ENCODE results near the gene MAP4K1.
A peak's percentile ranks its signal among the peaks of the same experiment; 100 is the strongest.

MAP4K1 gene

DNA sequence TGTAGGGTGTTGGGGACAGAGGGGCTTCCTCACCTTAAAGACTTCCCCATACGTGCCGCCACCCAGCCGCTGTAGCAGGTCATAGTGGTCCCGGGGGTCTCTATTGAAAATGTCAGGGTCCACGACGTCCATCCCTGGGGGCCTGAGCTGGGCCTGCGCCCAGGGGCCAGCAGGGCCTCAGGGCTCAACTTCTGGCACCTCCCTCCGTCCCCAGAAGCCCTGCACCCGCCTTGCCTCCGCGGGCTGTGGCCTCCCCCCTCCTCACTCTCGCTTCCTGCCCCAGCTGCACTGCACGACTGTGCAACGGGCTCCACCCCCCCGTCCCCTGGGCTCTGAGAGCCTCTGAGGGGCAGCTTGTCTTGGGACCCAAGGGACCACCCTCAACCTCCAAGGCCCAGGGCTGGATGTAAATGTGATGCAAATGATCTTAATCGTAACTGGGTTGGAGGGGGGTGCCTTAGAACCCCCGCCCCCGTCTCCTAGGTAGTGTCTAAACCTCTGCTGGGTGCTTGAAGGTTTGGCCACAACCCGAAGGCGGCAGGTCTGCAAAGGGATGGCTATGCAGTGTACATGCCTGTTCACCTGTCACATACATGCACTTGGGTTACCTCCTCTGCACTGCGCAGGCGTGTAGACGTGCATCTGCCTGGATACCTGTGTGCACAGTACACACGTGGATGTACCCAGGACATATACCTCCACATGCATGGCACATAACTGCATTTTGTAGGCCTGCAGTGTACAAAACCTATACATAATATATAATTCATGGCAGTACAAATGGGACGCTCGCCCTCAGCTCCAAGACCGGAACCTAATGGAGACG lies at the start of gene MAP4K1:
TSS of gene MAP4K1 (minus strand) at position 190 of the 826 bp plus-strand sequence. CDS start at position 132, 58 bp downstream.
- peak; percentile 61 for DNase-seq (ENCODE audit: low read depth)

DNA sequence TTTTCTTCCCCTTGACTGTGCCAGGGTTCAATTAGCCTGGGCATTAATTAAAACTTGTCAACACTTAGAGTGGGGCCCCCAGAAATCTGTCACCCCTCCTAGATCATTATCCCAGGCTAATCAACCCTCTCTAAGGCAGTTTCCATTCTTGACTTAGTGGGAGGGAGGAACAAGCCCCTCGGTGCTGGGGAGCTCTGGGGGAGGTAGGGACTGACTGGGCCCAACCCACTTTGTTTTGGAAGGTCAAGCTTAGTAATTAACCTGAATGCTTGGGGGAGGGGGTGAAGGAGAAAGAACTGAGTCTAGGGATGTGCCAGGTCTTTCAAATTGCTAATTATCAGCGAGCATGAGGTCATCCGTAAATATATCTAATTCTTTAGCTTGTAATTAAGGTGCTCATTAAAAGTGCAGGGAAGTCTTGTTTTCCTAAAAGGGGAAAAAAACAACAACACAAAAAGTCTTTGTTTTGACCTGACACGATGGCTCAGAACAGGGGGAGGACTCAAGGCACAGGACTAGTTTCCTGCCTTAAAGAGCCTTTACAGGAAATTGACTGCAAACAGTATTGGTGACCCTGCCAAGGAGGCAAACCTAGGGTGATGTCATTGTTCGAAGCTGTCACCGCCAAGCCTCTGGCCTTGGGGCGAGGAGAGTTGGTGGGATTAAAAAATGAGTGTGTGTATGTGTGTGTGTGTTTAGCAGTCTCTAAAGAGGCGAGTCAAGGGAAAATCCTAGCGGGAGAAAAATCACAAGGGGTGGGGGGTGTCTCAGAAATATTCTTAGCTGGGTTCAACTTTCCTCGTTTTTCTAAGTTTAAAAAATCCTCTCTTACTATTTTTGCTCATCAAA lies 49.1 kb upstream of the MAP4K1 start:
- DNase-seq (ENCODE audit: low read depth) = no peak

DNA sequence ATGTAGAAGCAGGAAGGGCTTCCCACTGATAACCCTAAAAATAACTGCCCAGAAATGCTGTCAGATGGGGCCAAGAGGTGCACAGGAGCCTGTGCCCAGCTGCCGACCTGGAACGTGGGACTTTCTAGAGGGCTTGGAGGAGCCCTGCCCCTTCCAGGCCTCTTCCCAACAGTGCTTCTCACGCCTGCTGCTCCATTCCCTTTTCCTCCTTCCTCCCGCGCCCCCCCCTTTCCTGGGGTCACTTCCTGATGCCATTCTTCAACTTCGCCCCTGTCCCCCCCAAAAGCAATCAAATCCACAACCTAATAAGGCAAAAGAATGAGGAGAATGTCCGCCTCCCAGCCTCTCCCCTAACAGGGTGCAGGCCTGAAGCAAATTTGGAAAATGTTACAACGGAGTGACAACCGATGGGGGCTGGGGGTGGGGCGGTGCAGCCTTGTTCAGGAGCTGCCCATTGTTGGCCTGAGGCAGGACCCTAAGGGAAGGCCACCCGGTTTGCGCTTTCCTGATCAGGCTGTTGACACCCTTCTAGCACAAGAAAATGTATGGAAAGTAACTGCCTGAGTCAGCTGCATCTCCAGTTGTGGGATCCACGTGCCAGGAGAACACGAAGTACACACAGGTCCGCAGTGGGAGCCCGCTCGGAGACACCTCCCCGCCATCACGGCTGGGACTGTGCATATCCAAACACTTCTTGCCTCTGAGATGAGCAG lies 48.4 kb upstream of the MAP4K1 start:
- no peak for DNase-seq (ENCODE audit: low read depth)

DNA sequence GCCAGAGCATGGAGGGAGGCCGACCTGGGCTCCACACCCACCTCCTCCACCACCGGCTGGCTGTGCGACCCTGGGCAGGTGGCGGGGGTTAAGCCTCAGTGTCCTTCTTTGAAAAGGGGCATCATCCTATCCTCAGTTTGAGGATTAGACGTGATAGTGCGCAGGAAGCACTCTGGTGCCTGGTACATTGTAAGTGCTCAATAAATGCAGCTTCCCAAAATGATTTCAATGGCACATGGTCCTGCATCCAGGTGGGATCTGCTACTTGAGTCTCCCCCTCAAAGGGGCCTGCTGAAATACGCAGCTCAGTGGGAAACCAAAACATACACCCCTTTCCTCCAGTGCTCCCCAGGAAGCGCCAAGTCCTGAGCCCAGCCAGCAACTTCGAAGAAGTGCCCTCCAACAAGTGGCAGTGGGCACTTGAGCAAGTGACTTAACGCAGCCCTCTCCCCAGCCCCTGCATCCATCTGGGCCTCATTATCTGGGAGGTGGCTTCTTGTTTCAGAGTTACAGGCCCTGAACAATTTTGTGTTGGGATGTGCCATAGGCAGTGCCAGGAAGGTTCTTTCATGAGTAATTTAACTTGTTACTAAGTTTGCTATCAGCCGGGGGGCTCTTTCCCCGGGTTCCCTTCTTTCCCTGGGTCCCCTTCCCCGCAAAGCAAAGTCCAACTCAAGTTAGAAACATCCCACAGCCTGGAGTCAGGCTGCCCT lies 47.6 kb upstream of the MAP4K1 start:
- DNase-seq (ENCODE audit: low read depth) = no peak

DNA sequence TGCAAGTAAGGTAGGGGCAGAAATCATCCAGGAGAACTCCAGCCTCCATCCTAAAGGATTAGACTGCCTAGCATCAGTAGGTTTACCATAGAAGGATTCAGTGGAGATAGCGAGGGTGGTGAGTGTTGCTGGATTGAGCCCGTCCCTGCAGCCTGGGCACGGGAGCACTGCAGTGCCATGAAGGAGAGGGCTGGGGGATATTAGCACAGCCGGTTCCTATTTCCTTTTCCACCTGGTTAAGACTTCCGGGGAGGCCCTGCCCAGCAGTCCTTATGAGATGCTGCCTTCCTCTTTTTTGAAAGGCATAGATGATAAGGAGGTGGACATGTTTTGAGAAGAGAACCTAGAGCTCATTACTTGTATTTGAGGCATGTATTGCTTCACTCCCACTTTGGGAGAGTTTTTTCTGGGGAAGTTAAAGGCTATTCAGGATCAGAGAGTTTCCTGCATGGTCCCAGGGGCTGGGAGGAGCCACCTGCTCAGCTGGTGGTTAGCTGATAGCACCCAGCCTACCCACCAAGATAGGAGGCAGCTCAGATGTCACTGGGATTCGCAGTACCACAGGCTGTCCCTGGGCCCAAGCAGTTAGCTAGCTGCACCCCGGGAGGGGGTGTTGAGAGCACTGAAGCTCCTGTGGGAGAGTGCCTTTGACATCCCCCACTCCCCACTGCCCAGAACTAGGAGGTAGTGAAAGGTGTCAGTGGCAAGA lies 46.9 kb upstream of the MAP4K1 start:
- DNase-seq (ENCODE audit: low read depth) = no peak

DNA sequence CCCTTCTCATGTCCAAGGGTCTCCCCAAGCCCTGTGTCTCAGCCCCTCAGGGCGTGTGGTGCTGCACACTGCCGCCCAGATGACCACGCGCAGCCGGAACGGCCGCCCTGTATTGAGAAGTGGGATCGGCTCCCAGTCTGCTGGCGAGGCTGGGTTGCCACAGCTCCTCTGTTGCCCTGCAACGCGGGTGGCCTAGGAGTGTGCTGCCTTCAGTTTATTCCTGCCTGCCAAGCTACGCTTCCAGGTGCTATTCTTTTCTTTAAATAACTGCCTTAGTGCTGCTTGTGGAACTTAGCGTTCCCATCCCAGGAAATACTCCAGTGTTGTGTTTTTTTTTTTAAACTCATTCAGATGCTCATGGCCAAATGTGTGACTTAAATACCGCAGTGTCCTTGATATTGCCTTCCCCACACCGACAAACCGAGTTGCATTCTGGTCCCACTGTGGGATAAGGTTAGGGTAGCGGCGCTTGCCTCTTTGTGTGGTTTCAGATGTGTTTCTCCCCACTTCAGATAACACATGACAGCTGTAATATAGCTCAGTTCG lies 46.3 kb upstream of the MAP4K1 start:
- DNase-seq (ENCODE audit: low read depth) = no peak

DNA sequence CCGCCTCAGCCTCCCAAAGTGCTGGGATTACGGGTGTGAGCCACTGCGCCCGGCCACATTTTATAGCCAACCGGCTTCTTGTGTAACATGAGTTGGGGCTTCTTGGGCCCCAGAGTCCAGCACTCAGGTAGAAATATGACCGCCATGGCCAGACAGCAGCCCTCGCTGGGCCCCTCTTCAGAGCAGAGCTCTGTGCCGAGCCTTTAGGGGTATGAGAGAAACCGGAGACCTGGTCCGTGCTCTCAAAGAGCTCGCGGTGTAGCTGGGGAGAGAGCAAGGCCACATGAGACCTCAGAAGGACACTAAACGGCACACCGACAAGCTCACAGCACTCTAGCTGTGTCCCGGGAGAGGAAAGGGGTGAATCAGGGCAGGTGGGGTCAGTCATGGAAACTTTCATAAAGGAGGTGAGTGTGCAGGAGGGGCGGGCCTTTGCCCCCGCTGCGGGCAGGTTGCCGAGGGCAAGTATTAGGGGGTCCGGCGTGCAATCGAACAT lies 45.5 kb upstream of the MAP4K1 start:
- no peak for DNase-seq (ENCODE audit: low read depth)

DNA sequence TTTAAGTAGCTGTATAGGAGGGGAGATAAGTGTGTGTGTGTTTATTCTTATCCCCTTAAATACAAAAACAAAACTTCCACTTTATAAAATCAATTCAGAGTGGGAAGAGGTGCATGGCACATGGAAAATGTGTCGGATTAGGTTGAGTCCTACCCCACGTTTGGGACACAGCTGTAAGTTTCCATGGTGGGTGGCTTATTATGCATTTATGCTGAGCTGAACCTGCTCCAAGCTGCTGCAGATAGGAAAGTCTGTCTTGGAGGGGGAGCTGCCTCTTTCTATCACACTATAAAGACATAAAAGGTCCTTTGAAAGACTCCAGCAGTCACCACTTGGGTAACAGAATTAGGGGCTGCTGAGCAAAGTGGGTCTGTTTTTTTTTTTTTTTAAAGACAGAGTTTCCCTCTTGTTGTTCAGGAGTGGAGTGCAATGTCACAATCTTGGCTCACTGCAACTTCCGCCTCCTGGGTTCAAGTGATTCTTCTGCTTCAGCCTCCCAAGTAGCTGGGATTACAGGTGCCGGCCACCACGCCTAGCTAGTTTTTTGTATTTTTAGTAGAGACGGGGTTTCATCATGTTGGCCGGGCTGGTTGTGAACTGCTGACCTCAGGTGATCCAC lies 44.9 kb upstream of the MAP4K1 start:
- DNase-seq (ENCODE audit: low read depth) = no peak

DNA sequence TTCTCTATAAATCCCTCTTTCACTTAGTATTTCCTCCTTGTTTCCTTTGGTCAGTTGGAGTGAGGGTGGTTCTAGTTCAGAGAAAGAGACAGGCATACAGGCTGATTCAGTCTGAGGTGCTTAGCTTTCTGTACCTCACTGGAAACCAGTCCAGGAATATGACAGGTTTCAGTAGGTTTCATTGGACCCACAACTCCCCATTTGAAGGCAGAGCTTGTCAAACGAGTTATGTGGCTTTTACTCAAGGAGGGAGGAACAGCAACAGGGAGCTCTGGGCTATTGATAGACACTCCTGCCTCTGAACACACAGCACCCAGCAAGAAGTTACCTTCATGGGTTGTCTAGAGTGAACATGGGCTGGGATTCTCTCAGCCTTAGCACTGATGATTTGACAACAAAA lies 44.2 kb upstream of the MAP4K1 start:
- DNase-seq (ENCODE audit: low read depth) = no peak

DNA sequence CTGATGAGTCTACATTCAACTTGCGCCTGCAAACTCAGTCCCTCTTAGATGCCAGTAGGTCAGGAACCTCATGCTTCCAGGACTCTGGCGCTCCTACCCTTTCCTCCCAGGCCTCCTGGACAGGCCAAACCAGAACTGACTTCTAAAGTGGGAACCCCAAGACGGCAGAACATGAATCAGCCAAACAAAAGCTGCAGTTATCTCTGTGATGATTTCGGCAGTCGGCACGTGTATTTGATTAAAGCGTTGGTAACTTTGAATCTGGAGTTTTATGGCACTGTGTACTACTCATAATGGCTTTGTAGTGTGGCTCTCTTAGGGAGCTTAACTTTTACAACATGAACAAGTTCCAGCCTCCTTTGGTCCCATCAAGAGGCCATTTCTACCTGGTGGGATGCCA lies 43.4 kb upstream of the MAP4K1 start:
- DNase-seq (ENCODE audit: low read depth) = no peak

DNA sequence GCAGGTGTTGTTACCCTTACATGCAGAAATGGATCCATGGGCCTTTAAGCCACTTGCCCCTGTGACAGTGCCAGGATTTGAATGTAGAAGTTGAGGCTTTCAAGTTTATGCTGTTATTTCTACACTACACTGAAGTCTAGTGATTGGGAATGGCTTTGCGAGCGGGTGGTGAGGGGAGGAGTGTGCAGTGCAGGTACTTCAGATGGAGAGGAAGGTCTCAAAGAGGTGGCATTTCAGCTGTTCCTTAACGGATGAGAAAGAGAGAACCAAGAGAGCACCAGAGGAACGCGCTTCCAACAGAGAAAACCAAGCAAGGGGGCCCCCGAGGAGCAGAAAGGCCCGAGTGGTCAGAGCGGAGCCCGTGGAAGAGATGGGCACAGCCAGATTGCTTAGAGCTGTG lies 43.0 kb upstream of the MAP4K1 start:
- no peak for DNase-seq (ENCODE audit: low read depth)

DNA sequence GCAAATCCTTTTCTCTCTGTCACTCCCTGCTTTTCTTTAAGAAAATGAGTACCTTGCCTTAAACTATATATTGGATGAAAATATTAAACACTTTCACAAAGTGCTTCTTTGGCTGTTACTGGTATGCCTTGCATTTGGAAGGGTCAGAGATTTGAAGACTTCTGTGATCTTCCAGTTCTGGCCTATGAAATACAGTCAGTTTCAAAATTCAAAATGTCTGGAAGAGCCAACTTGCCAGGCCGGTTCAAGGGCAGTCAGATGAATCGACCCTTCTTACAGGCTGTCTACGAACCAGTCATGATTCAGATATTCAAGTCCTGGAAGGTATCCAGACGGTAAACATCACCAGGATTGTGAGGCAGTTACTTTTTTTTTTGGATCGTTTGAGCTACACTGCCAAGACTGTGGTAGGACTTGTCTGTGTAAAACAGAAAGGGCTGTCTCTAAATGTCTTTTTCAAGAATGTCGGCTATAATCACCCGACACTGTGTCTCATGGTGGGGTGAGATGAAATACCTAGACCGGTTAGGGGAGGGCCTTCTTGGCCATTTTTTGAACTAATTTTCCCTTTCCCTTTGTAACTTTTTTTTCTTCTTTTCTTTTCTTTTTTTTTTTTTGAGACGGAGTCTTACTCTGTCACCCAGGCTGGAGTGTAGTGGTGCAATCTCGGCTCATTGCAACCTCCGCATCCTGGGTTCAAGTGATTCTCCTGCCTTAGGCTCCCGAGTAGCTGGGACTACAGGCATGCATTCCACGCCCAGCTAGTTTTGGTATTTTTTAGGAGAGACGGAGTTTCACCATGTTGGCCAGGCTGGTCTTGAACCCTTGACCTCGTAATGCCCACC lies 40.9 kb upstream of the MAP4K1 start:
- DNase-seq (ENCODE audit: low read depth) = no peak

DNA sequence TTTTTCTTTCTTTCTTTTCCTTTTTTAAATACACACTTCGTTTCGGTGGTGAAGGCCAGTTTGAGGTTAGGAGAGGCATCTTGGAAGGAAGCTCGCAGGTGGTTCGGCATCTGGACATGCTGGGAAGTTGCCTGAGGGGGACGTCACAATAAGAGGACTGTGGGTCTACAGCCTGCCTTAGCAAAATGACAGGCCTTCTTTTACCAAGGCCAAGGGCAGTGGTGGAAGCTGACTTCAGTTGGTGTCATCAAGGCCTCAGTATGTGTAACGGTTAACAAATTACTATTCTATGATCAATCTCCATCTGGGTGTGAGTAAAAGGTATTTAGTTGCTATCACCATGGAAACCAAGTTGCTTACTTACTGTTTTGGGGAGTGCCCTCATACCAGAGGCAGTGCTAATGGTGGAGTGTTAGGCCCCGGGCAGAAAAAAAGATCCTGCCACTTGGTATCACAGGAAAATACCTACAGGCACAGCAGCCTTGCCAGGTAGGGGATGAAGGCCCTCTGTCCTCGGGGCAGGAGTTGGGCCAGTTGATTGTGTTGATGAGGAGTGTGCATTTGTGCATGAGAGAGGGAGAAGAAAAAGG lies 40.0 kb upstream of the MAP4K1 start:
- DNase-seq (ENCODE audit: low read depth) = no peak

DNA sequence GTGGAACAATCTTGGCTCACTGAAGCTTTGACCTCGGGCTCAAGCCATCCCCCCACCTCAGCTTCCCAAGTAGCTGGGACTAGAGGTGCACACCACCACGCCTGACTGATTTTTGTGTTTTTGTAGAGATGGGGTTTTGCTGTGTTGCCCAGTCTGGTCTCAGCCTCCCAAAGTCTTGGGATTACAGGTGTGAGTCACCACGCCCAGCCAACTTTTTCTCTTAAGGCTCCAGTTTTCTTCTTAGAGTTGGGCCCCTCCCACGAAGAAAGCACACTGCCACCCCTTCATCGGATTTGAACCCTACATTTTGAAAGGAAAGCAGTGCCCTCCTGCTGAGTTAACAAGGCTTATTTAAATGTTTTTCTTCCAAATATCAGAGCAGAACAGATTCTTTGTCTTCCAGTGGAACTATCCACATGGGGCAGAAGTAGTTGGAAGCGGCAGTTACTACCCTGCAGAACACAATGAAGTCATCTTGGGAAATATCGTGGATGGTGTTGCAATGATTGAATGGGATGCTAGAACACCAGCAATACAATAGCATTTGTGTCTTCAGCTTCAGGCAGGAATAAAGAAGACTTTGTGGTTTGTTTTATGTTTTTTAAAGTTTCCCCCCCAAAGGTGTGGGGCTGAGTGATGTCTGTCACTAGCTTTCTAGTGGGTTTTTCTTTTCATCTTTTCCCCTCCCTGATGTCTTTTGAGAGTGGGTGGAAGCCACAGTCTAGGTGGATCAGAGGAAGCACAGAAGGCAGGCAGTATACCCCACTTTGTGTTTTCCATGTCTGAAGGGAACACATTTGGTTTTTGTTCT lies 38.6 kb upstream of the MAP4K1 start:
- no peak for DNase-seq (ENCODE audit: low read depth)

DNA sequence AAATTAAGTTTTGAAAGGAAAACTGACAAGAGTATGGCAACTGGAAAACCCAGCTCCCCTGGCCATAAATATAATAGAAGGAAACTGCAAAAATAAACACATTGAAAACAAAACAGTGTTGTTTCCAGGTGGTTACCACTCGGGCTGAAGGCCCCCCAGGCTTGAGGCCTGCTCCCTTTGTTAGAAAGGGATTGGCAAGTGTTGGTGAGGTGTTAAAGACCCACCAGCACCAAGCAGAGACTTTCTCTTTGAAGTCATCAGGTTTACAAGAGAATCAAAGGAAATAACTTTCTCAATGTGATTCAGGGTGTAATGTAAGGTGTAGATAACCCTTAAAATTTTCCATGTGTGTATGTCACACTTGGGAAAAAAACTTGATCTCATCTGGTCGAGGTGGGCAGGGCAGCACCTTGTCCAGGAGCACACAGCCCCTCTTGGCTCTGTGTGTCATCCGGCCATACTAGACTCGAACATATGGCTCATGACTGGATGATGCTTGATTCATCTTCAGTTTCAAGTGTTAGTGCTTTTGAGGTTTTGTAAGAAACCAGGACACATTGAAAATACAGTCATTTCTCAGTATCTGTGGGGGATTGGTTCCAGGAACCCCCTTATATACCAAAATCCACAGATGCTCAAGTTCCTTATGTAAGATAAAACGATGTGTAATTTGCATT lies 37.5 kb upstream of the MAP4K1 start:
- no peak for DNase-seq (ENCODE audit: low read depth)

DNA sequence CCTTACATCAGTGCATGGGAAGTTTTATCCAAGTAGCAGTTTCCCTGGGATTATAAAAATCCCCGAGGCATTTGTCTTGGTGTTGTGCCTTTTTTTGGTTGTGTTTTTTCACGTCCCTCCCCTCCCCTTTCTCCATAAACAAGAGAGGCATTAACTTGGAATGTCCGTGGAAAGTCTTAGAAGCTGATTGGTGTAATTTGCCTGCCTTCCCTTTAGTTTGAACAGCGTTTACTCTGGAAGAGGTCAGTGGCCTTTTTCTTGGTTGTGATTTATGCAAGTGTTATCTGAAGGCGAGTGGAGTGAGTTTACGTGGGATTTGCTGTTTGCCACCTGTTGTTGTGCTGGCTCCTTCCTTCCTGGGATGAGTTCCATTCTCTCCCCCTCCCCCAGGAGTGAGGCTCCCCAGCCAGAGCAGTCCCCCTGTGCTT lies 36.9 kb upstream of the MAP4K1 start:
- no peak for DNase-seq (ENCODE audit: low read depth)

DNA sequence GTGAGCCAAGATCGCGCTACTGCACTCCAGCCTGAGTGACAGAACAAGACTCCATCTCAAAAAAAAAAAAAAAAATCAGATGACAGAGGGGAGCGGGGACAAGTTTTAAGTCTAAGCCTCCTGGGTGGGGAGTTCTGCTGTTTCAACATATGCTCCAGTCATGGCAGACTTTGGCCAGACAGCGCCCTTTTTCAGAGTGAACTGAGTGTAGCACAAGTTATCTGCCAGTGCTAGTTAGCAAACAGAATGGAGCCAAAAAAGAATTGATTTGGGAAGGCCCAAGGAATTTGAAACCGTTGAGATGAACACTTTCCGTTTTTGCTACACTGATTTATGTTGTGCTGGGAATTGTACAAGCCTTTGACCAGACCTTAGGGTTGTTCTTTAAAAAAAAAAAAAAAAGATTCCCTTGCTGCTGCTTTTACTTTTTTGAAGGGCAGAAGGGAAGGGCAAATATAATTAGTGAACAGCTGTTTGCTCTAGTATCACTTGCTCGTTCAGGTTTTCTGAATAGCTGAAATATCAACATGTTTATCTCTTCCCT lies 35.3 kb upstream of the MAP4K1 start:
- no peak for DNase-seq (ENCODE audit: low read depth)
